HG03039 (cell line): Measurements from ENCODE around the gene MPV17L.
"Not testable (repeated sequence)": the region's sequence is repeated elsewhere in the genome, so short reads cannot be mapped to it uniquely, and the experiment has no call there.

Experiments
- ATAC-seq: cut with Tn5 transposase; IDR thresholded peaks from one replicate; pipeline ENCODE4 v1.9.1; 2021; ENCODE audit warnings: mild to moderate bottlenecking, moderate library complexity; ENCODE audit not compliant: unreplicated experiment

MPV17L gene

GRCh38 chr16:15450624-15451023 is 55.1 kb downstream of the MPV17L start:
- ATAC-seq: no peak

GRCh38 chr16:15451098-15451731 is 55.7 kb downstream of the MPV17L start:
- ATAC-seq: no peak

- no peak for ATAC-seq
These were observed 56.8 kb downstream of the MPV17L start for GRCh38 chr16:15452246-15452855.

GRCh38 chr16:15453296-15453695 is 57.7 kb downstream of the MPV17L start:
- not testable (repeated sequence) for ATAC-seq

GRCh38 chr16:15454933-15455332 is 59.4 kb downstream of the MPV17L start:
- not testable (repeated sequence) for ATAC-seq

GRCh38 chr16:15457400-15457799 is 61.8 kb downstream of the MPV17L start:
- no peak for ATAC-seq

GRCh38 chr16:15457958-15458357 is 62.4 kb downstream of the MPV17L start:
- ATAC-seq: no peak

- no peak for ATAC-seq
These were observed 64.2 kb downstream of the MPV17L start for GRCh38 chr16:15459791-15460190.

GRCh38 chr16:15460601-15461000 is 65.0 kb downstream of the MPV17L start:
- no peak for ATAC-seq

GRCh38 chr16:15461376-15461775 is 65.8 kb downstream of the MPV17L start:
- no peak for ATAC-seq
